H9 (cell line): ENCODE measurements around the gene C19orf18. TPM values are rescaled to one million over a fixed set of nuclear protein-coding genes. Genes with fewer than 3 reads are reported as not detected.

Experiments
- DNase-seq: peaks from one replicate; pipeline ENCODE4 v3.0.0-alpha.2; 2017
- H2AFZ ChIP-seq: one replicate; pipeline ENCODE4 v1.6.1; 2013; ENCODE audit warnings: mild to moderate bottlenecking, low read length, control low read depth, moderate library complexity
- H2AK5ac ChIP-seq: 2 replicates; pipeline ENCODE4 v1.6.1; 2013; ENCODE audit warnings: low read length, control low read depth, mixed read lengths; ENCODE audit not compliant: insufficient read length
- H2BK120ac ChIP-seq: one replicate; pipeline ENCODE4 v1.6.1; 2013; ENCODE audit warnings: low read depth, mild to moderate bottlenecking, low read length, control low read depth, inconsistent platforms; ENCODE audit not compliant: poor library complexity, severe bottlenecking
- H2BK12ac ChIP-seq: 2 replicates; pipeline ENCODE4 v1.6.1; 2013; ENCODE audit warnings: low read length, control low read depth, mixed read lengths, low read depth; ENCODE audit not compliant: insufficient read length
- H2BK15ac ChIP-seq: 2 replicates; pipeline ENCODE4 v1.6.1; 2013; ENCODE audit warnings: low read depth, low read length, control low read depth
- H2BK20ac ChIP-seq: one replicate; pipeline ENCODE4 v1.6.1; 2013; ENCODE audit warnings: low read depth, mild to moderate bottlenecking, low read length, control low read depth, inconsistent platforms; ENCODE audit not compliant: poor library complexity, severe bottlenecking
- H2BK5ac ChIP-seq: 2 replicates; pipeline ENCODE4 v1.6.1; 2013; ENCODE audit warnings: low read length, control low read depth, mixed read lengths; ENCODE audit not compliant: insufficient read length
- H3K14ac ChIP-seq: 2 replicates; pipeline ENCODE4 v1.6.1; 2013; ENCODE audit warnings: low read length, control low read depth; ENCODE audit not compliant: insufficient read depth
- H3K18ac ChIP-seq: 2 replicates; pipeline ENCODE4 v1.6.1; 2013; ENCODE audit warnings: low read depth, mild to moderate bottlenecking, mixed read lengths, low read length, control low read depth; ENCODE audit not compliant: insufficient read length
- H3K23ac ChIP-seq: 2 replicates; pipeline ENCODE4 v1.6.1; 2013; ENCODE audit warnings: low read length, control low read depth, mixed read lengths, low read depth; ENCODE audit not compliant: insufficient read length
- H3K23me2 ChIP-seq: 2 replicates; pipeline ENCODE4 v1.6.1; 2013; ENCODE audit warnings: low read depth, mild to moderate bottlenecking, mixed read lengths, low read length, control low read depth; ENCODE audit not compliant: insufficient read length, poor library complexity, severe bottlenecking
- H3K27ac ChIP-seq: 2 replicates; pipeline ENCODE4 v1.5.1; 2013; ENCODE audit warnings: low read length, control low read depth, mixed read lengths, low read depth; ENCODE audit not compliant: insufficient read length
- H3K27me3 ChIP-seq: 2 replicates; pipeline ENCODE4 v1.6.1; 2013; ENCODE audit warnings: low read length, control low read depth, inconsistent platforms; ENCODE audit not compliant: insufficient read depth
- H3K4ac ChIP-seq: 2 replicates; pipeline ENCODE4 v1.6.1; 2013; ENCODE audit warnings: low read depth, mild to moderate bottlenecking, control low read depth, inconsistent platforms, low read length, moderate library complexity
- H3K4me1 ChIP-seq: 2 replicates; pipeline ENCODE4 v1.6.1; 2013; ENCODE audit warnings: low read length, control low read depth, inconsistent platforms; ENCODE audit not compliant: insufficient read depth
- H3K4me2 ChIP-seq: 2 replicates; pipeline ENCODE4 v1.6.1; 2013; ENCODE audit warnings: low read length, control low read depth, mixed read lengths; ENCODE audit not compliant: insufficient read length, insufficient read depth
- H3K56ac ChIP-seq: 2 replicates; pipeline ENCODE4 v1.6.1; 2013; ENCODE audit warnings: low read depth, mild to moderate bottlenecking, mixed read lengths, low read length, control low read depth; ENCODE audit not compliant: insufficient read length
- H3K79me1 ChIP-seq: 2 replicates; pipeline ENCODE4 v1.6.1; 2013; ENCODE audit warnings: low read depth, mild to moderate bottlenecking, moderate library complexity, low read length, control low read depth, inconsistent platforms; ENCODE audit not compliant: insufficient read depth, poor library complexity, severe bottlenecking
- H3K79me2 ChIP-seq: 2 replicates; pipeline ENCODE4 v1.6.1; 2013; ENCODE audit warnings: low read length, control low read depth, inconsistent platforms; ENCODE audit not compliant: insufficient read depth
- H3K9ac ChIP-seq: 2 replicates; pipeline ENCODE4 v1.6.1; 2013; ENCODE audit warnings: low read length, control low read depth, mixed read lengths; ENCODE audit not compliant: insufficient read length; ENCODE audit errors: extremely low read depth
- H3K9me3 ChIP-seq: one replicate; pipeline ENCODE4 v1.6.1; 2013; ENCODE audit warnings: low read depth, low read length, inconsistent platforms; ENCODE audit not compliant: control insufficient read depth
- H3T11ph ChIP-seq: one replicate; pipeline ENCODE4 v1.6.1; 2013; ENCODE audit warnings: mild to moderate bottlenecking, low read length, control low read depth, inconsistent platforms
- H4K20me1 ChIP-seq: one replicate; pipeline ENCODE4 v1.6.1; 2013; ENCODE audit not compliant: control insufficient read depth, insufficient read length, insufficient read depth
- H4K5ac ChIP-seq: 2 replicates; pipeline ENCODE4 v1.6.1; 2013; ENCODE audit warnings: low read depth, mild to moderate bottlenecking, mixed read lengths, low read length, control low read depth; ENCODE audit not compliant: insufficient read length
- H4K8ac ChIP-seq: replicated peaks from 2 replicates; pipeline ENCODE4 v1.6.1; 2013; ENCODE audit warnings: low read length, control low read depth, mixed read lengths, low read depth; ENCODE audit not compliant: insufficient read length
- H4K91ac ChIP-seq: 2 replicates; pipeline ENCODE4 v1.6.1; 2013; ENCODE audit warnings: low read depth, mild to moderate bottlenecking, moderate library complexity, mixed read lengths, low read length, control low read depth; ENCODE audit not compliant: insufficient read length
- H3K27ac Mint-ChIP-seq, 3 experiments: 2 replicates in 2 of 3; 3 replicates in 1 of 3; pipeline ENCODE4 v1.8.0; 2020 to 2021; ENCODE audit warnings: mixed read lengths in 3 of 3, mild to moderate bottlenecking in 1 of 3, moderate library complexity in 1 of 3
- H3K27me3 Mint-ChIP-seq: 2 replicates; pipeline ENCODE4 v1.8.0; 2021; ENCODE audit warnings: low read depth, mild to moderate bottlenecking, moderate library complexity, mixed read lengths
- H3K36me3 Mint-ChIP-seq, 3 experiments: 2 replicates in 2 of 3; 3 replicates in 1 of 3; pipeline ENCODE4 v1.8.0; 2020 to 2021; ENCODE audit warnings: low read depth in 3 of 3, mixed read lengths in 3 of 3; ENCODE audit not compliant: insufficient read depth in 1 of 3
- H3K4me1 Mint-ChIP-seq, 2 experiments: 2 replicates each; pipeline ENCODE4 v1.8.0; 2020; ENCODE audit warnings: mixed read lengths in 2 of 2
- H3K4me3 Mint-ChIP-seq, 2 experiments: 2 replicates in 1 of 2; 3 replicates in 1 of 2; pipeline ENCODE4 v1.8.0; 2020 to 2021; ENCODE audit warnings: mild to moderate bottlenecking in 2 of 2, mixed read lengths in 2 of 2, moderate library complexity in 1 of 2
- H3K9me3 Mint-ChIP-seq, 2 experiments: 2 replicates in 1 of 2; 3 replicates in 1 of 2; pipeline ENCODE4 v1.8.0; 2020; ENCODE audit warnings: mild to moderate bottlenecking in 2 of 2, mixed read lengths in 2 of 2, moderate library complexity in 1 of 2
- CTCF ChIP-seq: fragments of 200-600 bp; sonication (generic); conservative IDR thresholded peaks from 3 replicates; pipeline ENCODE4 v1.8.0; 2021; ENCODE audit warnings: antibody characterized with exemption, mild to moderate bottlenecking
- WGBS: extraction: QIAGEN DNeasy Blood & Tissue Kit; methylation state at CpG from one replicate; pipeline ENCODE4 v1.1.7; 2013; ENCODE audit warnings: missing lambda C conversion rate, low lambda C conversion rate, mixed read lengths; ENCODE audit not compliant: insufficient read length; ENCODE audit errors: extremely low coverage; 5-methylcytosine and 5-hydroxymethylcytosine counted together
- total RNA-seq: library from RNA; stranded (reverse); gene quantifications from 2 replicates; pipeline ENCODE4 v1.2.1, GENCODE V29; 2021

C19orf18 gene
- total RNA-seq, 1 experiment from 2014 or later, result 0.26 TPM

DNA sequence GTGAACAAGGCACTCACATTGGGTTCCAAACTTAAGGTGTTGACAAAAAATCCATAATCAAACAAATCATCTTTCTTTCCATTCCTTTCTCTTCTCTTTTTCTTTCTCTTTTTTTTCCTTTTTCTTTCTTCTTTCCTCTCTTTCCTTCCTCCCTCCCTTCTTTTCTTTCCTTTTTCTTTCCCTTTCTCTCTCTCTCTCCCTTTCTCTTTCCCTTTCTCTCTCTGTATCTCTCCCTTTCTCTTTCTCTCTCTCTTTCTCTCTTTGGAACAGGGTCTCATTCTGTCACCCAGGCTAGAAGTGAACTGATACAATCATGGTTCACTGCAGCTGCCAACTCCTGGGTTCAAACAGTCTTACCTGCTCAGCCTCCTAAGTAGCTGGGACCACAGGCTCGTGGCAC is 12.5 kb downstream of the C19orf18 start:
- no peak overlapping the region for H2AK5ac ChIP-seq
- H3K23me2 ChIP-seq, result no peaks in the 10 kb centered on the region
- no peak overlapping the region for H4K5ac ChIP-seq
- no peaks in the 10 kb centered on the region for H4K20me1 ChIP-seq
- no peaks in the 10 kb centered on the region for H3K79me1 ChIP-seq
- H3K4ac ChIP-seq, result no peak overlapping the region
- no peaks in the 10 kb centered on the region for H3K4me1 ChIP-seq
- H3T11ph ChIP-seq, result no peak overlapping the region
- H3K27me3 ChIP-seq, result no peaks in the 10 kb centered on the region
- no peak overlapping the region for H3K23ac ChIP-seq
- no peak overlapping the region for H2BK120ac ChIP-seq
- Mint-ChIP-seq H3K9me3 (peaks cover 70 to 79% of the 10 kb centered on the region in 2 experiments), H3K36me3 (peaks cover 4 to 19% (median 14%) of the 10 kb centered on the region in 3 experiments; a peak in 6 of 7 replicates), H3K4me1 (no peaks in the 10 kb centered on the region), H3K27me3 (peaks cover 8% of the 10 kb centered on the region), H3K4me3 (no peak overlapping the region), H3K27ac (no peak overlapping the region)
- no peak overlapping the region for H3K18ac ChIP-seq
- H2BK15ac ChIP-seq, result no peak overlapping the region
- no peak overlapping the region for H2BK5ac ChIP-seq
- H3K14ac ChIP-seq, result no peak overlapping the region
- no peak overlapping the region for H3K27ac ChIP-seq
- H3K79me2 ChIP-seq, result no peaks in the 10 kb centered on the region
- no peak overlapping the region for H3K9ac ChIP-seq
- H3K4me2 ChIP-seq, result no peak overlapping the region
- H3K9me3 ChIP-seq, result peaks cover 38% of the 10 kb centered on the region
- no peak for DNase-seq
- TF ChIP-seq CTCF, result no peak
- WGBS, result no CpG with 5 or more reads among the region's 1 CpG
- no peak overlapping the region for H2BK20ac ChIP-seq
- H4K91ac ChIP-seq, result no peak overlapping the region
- no peak overlapping the region for H4K8ac ChIP-seq
- no peak overlapping the region for H2BK12ac ChIP-seq
- no peak overlapping the region for H2AFZ ChIP-seq
- no peak overlapping the region for H3K56ac ChIP-seq
